Prostate gland (tissue), 1 donor: ENCODE results near the gene CDH24.

ENCODE experiments used
- POLR2A ChIP-seq: fragments of 450-650 bp; IDR thresholded peaks from one replicate; pipeline ENCODE4 v1.6.1; 2016; ENCODE audit warnings: antibody characterized with exemption, mild to moderate bottlenecking
- POLR2AphosphoS5 ChIP-seq: sonication (generic); formaldehyde crosslinking; IDR thresholded peaks from one replicate; pipeline ENCODE4 v1.6.1; 2017; ENCODE audit warnings: antibody characterized with exemption

GRCh38 chr14:23033801-23034497 lies 23.4 kb downstream of the CDH24 start:
- no peak for TF ChIP-seq POLR2A
- TF ChIP-seq POLR2AphosphoS5: no peak
